Ishikawa (cell line): ENCODE data around the gene IFITM10.

ENCODE experiments used
- CEBPB ChIP-seq: IDR thresholded peaks from 2 replicates; pipeline ENCODE4 v1.6.1; 2012
- CREB1 ChIP-seq: IDR thresholded peaks from 2 replicates; pipeline ENCODE4 v1.6.1; 2012; ENCODE audit warnings: low read depth
- EGR1 ChIP-seq: IDR thresholded peaks from 2 replicates; pipeline ENCODE4 v1.6.1; 2012
- EP300 ChIP-seq: IDR thresholded peaks from 2 replicates; pipeline ENCODE4 v1.6.1; 2012; ENCODE audit warnings: borderline replicate concordance
- FOXM1 ChIP-seq: IDR thresholded peaks from 2 replicates; pipeline ENCODE4 v1.6.1; 2012; ENCODE audit warnings: low read depth, borderline replicate concordance
- NFIC ChIP-seq: IDR thresholded peaks from 2 replicates; pipeline ENCODE4 v1.6.1; 2012
- RAD21 ChIP-seq: IDR thresholded peaks from 2 replicates; pipeline ENCODE4 v1.6.1; 2012; ENCODE audit warnings: low read depth
- TAF1 ChIP-seq: IDR thresholded peaks from 2 replicates; pipeline ENCODE4 v1.6.1; 2012; ENCODE audit warnings: low read depth, mild to moderate bottlenecking
- TCF12 ChIP-seq: IDR thresholded peaks from 2 replicates; pipeline ENCODE4 v1.6.1; 2012; ENCODE audit warnings: low read depth
- TEAD4 ChIP-seq: IDR thresholded peaks from 2 replicates; pipeline ENCODE4 v1.6.1; 2012
- YY1 ChIP-seq: IDR thresholded peaks from 2 replicates; pipeline ENCODE4 v1.6.1; 2012; ENCODE audit warnings: low read depth
- ZBTB7A ChIP-seq: IDR thresholded peaks from 2 replicates; pipeline ENCODE4 v1.6.1; 2012; ENCODE audit warnings: low read depth
- TF ChIP-seq, protein P1 (sequence below): IDR thresholded peaks from 2 replicates; pipeline ENCODE4 v1.6.1; 2012
- TF ChIP-seq, protein P2 (sequence below): IDR thresholded peaks from 2 replicates; pipeline ENCODE4 v1.6.1; 2012; ENCODE audit warnings: low read depth, mild to moderate bottlenecking
- TF ChIP-seq, protein P3 (sequence below): IDR thresholded peaks from 2 replicates; pipeline ENCODE4 v1.6.1; 2012

The IFITM10 gene

DNA sequence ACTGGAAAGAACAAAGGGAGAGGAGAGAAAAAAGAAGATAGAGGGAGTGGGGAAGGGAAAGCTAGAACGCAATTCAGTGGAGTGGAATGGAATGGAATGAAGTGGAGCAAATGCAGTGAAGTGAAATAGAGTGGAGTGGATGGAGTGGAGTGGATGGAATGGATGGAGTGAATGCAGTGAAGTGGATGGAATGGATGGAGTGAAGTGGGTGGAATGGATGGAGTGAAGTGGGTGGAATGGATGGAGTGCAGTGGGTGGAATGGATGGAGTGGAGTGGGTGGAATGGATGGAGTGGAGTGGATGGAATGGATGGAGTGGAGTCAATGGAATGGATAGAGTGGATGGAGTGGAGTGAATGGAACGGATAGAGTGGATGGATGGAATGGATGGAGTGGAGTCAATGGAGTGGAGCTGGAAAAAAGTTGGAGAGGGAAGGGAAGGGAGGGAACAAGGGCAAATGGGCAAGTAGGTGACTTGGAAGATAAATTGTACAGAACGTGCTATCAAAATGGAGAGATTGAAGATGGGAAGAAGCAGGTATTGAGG is 13.9 kb downstream of the IFITM10 start:
- TF ChIP-seq NFIC: no peak
- TF ChIP-seq, protein P1, sequence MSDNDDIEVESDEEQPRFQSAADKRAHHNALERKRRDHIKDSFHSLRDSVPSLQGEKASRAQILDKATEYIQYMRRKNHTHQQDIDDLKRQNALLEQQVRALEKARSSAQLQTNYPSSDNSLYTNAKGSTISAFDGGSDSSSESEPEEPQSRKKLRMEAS: no peak
- no peak for TF ChIP-seq TCF12
- TF ChIP-seq, protein P2, sequence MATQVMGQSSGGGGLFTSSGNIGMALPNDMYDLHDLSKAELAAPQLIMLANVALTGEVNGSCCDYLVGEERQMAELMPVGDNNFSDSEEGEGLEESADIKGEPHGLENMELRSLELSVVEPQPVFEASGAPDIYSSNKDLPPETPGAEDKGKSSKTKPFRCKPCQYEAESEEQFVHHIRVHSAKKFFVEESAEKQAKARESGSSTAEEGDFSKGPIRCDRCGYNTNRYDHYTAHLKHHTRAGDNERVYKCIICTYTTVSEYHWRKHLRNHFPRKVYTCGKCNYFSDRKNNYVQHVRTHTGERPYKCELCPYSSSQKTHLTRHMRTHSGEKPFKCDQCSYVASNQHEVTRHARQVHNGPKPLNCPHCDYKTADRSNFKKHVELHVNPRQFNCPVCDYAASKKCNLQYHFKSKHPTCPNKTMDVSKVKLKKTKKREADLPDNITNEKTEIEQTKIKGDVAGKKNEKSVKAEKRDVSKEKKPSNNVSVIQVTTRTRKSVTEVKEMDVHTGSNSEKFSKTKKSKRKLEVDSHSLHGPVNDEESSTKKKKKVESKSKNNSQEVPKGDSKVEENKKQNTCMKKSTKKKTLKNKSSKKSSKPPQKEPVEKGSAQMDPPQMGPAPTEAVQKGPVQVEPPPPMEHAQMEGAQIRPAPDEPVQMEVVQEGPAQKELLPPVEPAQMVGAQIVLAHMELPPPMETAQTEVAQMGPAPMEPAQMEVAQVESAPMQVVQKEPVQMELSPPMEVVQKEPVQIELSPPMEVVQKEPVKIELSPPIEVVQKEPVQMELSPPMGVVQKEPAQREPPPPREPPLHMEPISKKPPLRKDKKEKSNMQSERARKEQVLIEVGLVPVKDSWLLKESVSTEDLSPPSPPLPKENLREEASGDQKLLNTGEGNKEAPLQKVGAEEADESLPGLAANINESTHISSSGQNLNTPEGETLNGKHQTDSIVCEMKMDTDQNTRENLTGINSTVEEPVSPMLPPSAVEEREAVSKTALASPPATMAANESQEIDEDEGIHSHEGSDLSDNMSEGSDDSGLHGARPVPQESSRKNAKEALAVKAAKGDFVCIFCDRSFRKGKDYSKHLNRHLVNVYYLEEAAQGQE: no peak
- TF ChIP-seq TAF1: no peak
- TF ChIP-seq, protein P3, sequence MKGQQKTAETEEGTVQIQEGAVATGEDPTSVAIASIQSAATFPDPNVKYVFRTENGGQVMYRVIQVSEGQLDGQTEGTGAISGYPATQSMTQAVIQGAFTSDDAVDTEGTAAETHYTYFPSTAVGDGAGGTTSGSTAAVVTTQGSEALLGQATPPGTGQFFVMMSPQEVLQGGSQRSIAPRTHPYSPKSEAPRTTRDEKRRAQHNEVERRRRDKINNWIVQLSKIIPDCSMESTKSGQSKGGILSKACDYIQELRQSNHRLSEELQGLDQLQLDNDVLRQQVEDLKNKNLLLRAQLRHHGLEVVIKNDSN: no peak
- no peak for TF ChIP-seq CREB1
- TF ChIP-seq EGR1: no peak
- TF ChIP-seq EP300: no peak
- TF ChIP-seq ZBTB7A: no peak
- no peak for TF ChIP-seq RAD21
- no peak for TF ChIP-seq YY1
- TF ChIP-seq TEAD4: no peak
- no peak for TF ChIP-seq CEBPB
- TF ChIP-seq FOXM1: no peak

DNA sequence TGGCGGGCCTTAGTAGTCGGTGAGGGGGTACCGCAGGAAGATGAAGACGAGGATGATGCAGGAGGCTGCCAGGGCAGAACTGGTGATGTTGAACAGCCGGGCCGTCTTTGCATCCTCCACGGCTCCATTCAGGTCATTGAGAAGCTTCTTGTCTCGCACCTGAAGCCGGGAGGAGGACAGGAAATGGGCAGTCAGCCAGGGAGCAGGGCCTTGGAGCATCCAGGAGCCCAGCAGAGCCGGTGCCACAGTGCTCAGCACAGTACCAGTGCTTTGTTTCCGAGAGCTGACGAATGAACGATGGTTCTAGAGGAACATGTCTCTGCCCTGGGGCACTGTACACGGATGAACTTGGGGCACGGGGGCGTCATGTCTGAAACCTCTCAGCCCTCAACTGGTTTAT is 15.1 kb downstream of the IFITM10 start:
- TF ChIP-seq TAF1: no peak
- no peak for TF ChIP-seq RAD21
- TF ChIP-seq TCF12: no peak
- no peak for TF ChIP-seq TEAD4
- no peak for TF ChIP-seq EGR1
- TF ChIP-seq YY1: no peak

DNA sequence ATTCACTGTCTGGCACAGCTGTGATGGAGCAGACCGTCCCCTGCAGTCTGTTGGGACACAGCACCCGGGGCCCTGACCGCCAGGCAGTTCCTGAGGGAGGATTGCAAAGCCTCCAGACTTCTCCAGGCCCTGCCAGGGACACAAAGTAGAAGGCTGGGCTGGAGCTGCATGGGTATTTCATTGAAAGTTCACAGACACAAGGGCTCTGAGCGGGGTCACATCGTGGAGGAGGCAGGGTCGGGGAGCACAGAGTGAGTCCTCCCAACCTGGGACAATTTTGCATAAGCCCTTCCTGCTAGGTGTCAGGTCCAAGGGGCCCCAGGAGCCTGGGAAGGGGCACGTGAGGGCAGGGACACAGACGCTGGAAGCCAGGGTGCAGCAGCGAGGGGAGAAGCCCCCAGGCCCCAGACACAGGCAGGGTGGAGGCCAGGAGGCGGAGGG is 15.7 kb downstream of the IFITM10 start:
- TF ChIP-seq, protein P3: no peak

DNA sequence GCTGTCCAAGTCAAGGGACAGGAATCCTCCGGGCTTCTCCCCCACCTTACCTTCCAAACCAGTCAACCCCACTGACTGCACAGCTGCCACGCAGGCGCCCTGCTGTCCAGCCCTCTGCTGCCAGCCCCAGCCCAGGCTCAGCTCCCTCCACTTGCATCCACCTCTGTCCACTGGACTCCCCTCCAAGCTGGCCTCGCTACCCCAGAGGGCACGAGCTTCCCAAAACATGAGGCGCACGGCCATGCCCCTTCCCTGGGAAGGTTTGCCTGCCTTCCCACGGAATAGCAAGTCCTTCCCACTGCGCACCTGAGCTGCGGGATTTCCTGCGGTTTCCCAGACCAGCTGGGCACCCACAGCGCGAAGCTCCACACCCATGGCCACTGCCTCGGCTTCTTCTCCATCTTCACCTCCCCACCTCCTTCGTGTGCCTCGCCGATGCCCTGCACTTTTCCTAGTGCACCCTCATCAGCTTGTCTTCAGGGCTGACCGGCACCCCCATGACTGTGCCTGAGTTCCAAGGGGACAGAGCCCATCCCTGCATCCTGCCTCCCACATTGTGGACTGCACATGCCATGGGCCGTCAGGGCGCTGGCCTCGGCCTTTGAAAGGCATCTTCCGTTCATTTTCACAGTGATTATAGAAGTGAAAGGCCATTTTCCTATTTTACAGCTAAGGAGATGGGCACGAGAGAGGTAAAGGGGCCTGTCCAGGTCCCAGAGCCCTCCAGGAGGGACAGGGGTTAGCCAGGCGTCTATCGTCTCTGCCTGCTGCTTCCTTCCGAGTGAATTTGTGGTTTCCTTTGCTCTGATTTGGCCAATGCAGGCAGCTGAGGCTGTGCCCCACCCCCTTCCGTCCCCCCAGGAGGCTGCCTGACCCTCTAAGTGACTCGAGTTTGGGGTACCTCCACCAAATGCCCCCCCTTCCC is 16.4 kb downstream of the IFITM10 start:
- no peak for TF ChIP-seq CEBPB
- TF ChIP-seq, protein P3: no peak
- no peak for TF ChIP-seq EP300
- TF ChIP-seq CREB1: no peak
- no peak for TF ChIP-seq TEAD4
- TF ChIP-seq, protein P1: no peak
- no peak for TF ChIP-seq ZBTB7A
- no peak for TF ChIP-seq FOXM1
- TF ChIP-seq, protein P2: no peak
- TF ChIP-seq RAD21: no peak
- TF ChIP-seq TAF1: no peak
- no peak for TF ChIP-seq TCF12
- TF ChIP-seq NFIC: no peak

DNA sequence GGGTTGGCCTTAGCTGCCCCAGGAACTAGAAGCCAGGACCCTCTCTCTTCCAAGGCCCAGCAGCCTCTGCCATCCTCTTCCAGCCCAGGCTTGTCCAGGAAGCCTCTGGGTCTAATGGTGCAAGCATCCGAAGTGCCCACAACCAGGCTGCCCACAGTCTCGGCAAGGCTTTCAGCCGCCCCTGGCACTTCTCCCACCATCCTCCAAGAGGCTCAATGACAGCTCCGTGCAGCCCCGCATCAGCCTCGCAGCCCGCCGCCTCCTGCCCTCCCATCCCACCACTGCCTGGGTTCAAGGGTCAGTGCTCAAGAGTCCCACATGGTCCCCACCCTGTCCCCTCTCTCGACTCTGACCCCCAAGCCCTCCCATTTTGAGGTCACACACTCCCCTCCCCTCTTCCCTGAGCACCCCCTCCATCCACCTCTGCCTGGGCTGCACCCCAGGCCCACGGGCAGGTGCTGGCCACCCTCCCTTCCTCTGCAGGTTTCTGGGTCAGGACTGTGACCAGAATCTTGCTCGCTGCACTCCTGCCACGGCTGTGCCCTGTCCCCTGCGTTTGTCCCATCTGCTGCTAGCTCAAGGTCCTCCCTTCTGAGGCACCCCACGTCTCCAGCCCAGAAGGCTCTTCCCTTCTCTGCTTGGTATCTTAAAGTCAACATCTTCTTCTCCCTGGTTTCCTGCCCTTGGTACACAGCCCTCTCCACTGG is 17.2 kb downstream of the IFITM10 start:
- no peak for TF ChIP-seq CEBPB
- TF ChIP-seq, protein P1: no peak
- no peak for TF ChIP-seq ZBTB7A
- no peak for TF ChIP-seq EGR1
- no peak for TF ChIP-seq YY1
- TF ChIP-seq RAD21: no peak
- TF ChIP-seq NFIC: no peak
- TF ChIP-seq, protein P2: no peak
- TF ChIP-seq, protein P3: no peak
- no peak for TF ChIP-seq CREB1
- no peak for TF ChIP-seq EP300
